ENCODE measurements around the gene EBLN1. TPM values are rescaled to one million over a fixed set of nuclear protein-coding genes. Genes with fewer than 3 reads are reported as not detected.

EBLN1 gene
- total RNA-seq, 1 experiment from 2014 or later = not detected

GRCh38 chr10:22243321-22243720 lies 25.5 kb upstream of the EBLN1 start:
- ChIA-PET POLR2A (ENCODE audit: unreplicated experiment) (no interaction called here), CTCF (no interaction called here)
- Histone ChIP-seq H3K27ac (no peak overlapping the region), H3K4me1 (replicated peaks; ENCODE audit: insufficient read depth) (peaks cover 27% of the 10 kb centered on the region), H3K79me2 (ENCODE audit: low read depth) (no peaks in the 10 kb centered on the region), H4K20me1 (ENCODE audit: insufficient read depth) (no peaks in the 10 kb centered on the region), H3K36me3 (ENCODE audit: low read depth) (no peaks in the 10 kb centered on the region), H3F3A (ENCODE audit: insufficient read depth, low read depth) (peaks cover 26% of the 10 kb centered on the region; the same call in 1 of the 2 replicates), H2AFZ (no peak overlapping the region), H3K4me3 (no peak overlapping the region), H3K9me2 (ENCODE audit: insufficient read depth) (no peaks in the 10 kb centered on the region), H3K9me3 (ENCODE audit: insufficient read depth, low read depth) (no peaks in the 10 kb centered on the region), H3K27me3 (ENCODE audit: insufficient read depth, low read depth) (no peaks in the 10 kb centered on the region), H3K4me2 (no peak overlapping the region)
- no peak for DNase-seq
- no peak for TF ChIP-seq CTCF (conservative IDR thresholded peaks at IDR 0.05)
- no peak for TF ChIP-seq EZH2 (IDR thresholded peaks at IDR 0.05; ENCODE audit: low read depth)
- no TSS peak for BruUV-seq (replicated peaks)
- intact Hi-C loops (cut with micrococcal nuclease; ENCODE audit: unreplicated experiment) = no loop called here

- BruUV-seq (replicated peaks) = no TSS peak
- peaks cover 12% of the 10 kb centered on the region for H3K4me1 ChIP-seq (replicated peaks; ENCODE audit: insufficient read depth)
- no peaks in the 10 kb centered on the region for H3K9me3 ChIP-seq (ENCODE audit: insufficient read depth, low read depth)
- H3K27ac ChIP-seq = no peak overlapping the region
- H3K9me2 ChIP-seq (ENCODE audit: insufficient read depth) = no peaks in the 10 kb centered on the region
- peak overlapping the region; percentile 81; the same call in 1 of the 2 replicates for H3K4me2 ChIP-seq
- H3F3A ChIP-seq (ENCODE audit: insufficient read depth, low read depth) = 0 out of 2 replicates have a peak, but pooled peaks cover 5% of the 10 kb centered on the region
- H3K27me3 ChIP-seq (ENCODE audit: insufficient read depth, low read depth) = no peaks in the 10 kb centered on the region
- H3K79me2 ChIP-seq (ENCODE audit: low read depth) = no peaks in the 10 kb centered on the region
- H3K4me3 ChIP-seq = peak overlapping the region; percentile 82; the same call in 1 of the 2 replicates
- no peak overlapping the region for H2AFZ ChIP-seq
- ChIA-PET CTCF (no interaction called here), POLR2A (ENCODE audit: unreplicated experiment) (no interaction called here)
- intact Hi-C loops (cut with micrococcal nuclease; ENCODE audit: unreplicated experiment) = no loop called here
- DNase-seq = no peak
- no peak for TF ChIP-seq EZH2 (IDR thresholded peaks at IDR 0.05; ENCODE audit: low read depth)
- no peak for TF ChIP-seq CTCF (conservative IDR thresholded peaks at IDR 0.05)
- no peaks in the 10 kb centered on the region for H3K36me3 ChIP-seq (ENCODE audit: low read depth)
- H4K20me1 ChIP-seq (ENCODE audit: insufficient read depth) = no peaks in the 10 kb centered on the region
Measured at GRCh38 chr10:22231260-22231659, 13.4 kb upstream of the EBLN1 start.

GRCh38 chr10:22230158-22230833 lies 12.5 kb upstream of the EBLN1 start:
- Histone ChIP-seq H3K27me3 (ENCODE audit: insufficient read depth, low read depth) (no peaks in the 10 kb centered on the region), H3K4me1 (replicated peaks; ENCODE audit: insufficient read depth) (peaks cover 12% of the 10 kb centered on the region), H3K27ac (0 out of 2 replicates have a peak overlapping the region, but pooled peaks have one; percentile 5), H2AFZ (peak overlapping the region; percentile 90), H3K9me2 (ENCODE audit: insufficient read depth) (no peaks in the 10 kb centered on the region), H3K4me3 (peak overlapping the region; percentile 82), H3K36me3 (ENCODE audit: low read depth) (no peaks in the 10 kb centered on the region), H3F3A (ENCODE audit: insufficient read depth, low read depth) (0 out of 2 replicates have a peak, but pooled peaks cover 5% of the 10 kb centered on the region), H3K4me2 (peak overlapping the region; percentile 81), H3K79me2 (ENCODE audit: low read depth) (no peaks in the 10 kb centered on the region), H3K9me3 (ENCODE audit: insufficient read depth, low read depth) (no peaks in the 10 kb centered on the region), H4K20me1 (ENCODE audit: insufficient read depth) (no peaks in the 10 kb centered on the region)
- POLR2A ChIA-PET (ENCODE audit: unreplicated experiment) = interaction anchor here (0.7 kb wide), 1 partner anchor 83 kb away, joined by 5 read pairs; no protein-coding TSS in a partner anchor
- TF ChIP-seq CTCF (conservative IDR thresholded peaks at IDR 0.05) (no peak), EZH2 (IDR thresholded peaks at IDR 0.05; ENCODE audit: low read depth) (no peak)
- intact Hi-C loops (cut with micrococcal nuclease; ENCODE audit: unreplicated experiment) = no loop called here
- CTCF ChIA-PET = interaction anchor here (0.6 kb wide), 1 partner anchor 214 kb away, joined by 3 read pairs; no protein-coding TSS in a partner anchor
- no peak for DNase-seq
- no TSS peak for BruUV-seq (replicated peaks)
